ENCODE measurements around the gene TAC4. TPM values are rescaled to one million over a fixed set of nuclear protein-coding genes. Genes with fewer than 3 reads are reported as not detected.

The TAC4 gene
- total RNA-seq, 2 donors from 2014 or later = not detected

- ATAC-seq = no peak
- Mint-ChIP-seq H3K27me3 (peaks cover 16 to 32% of the 10 kb centered on the region in 2 donors), H3K4me3 (no peak overlapping the region), H3K9me3 (no peaks in the 10 kb centered on the region), H3K36me3 (no peaks in the 10 kb centered on the region), H3K27ac (no peak overlapping the region), H3K4me1 (ENCODE audit: low read depth in 2 of 2) (peaks cover 0 to 5% of the 10 kb centered on the region in 2 donors)
- DNase-seq (ENCODE audit: low spot score) = no peak
Measured at GRCh38 chr17:49882434-49882833, 34.6 kb upstream of the TAC4 start.

DNA sequence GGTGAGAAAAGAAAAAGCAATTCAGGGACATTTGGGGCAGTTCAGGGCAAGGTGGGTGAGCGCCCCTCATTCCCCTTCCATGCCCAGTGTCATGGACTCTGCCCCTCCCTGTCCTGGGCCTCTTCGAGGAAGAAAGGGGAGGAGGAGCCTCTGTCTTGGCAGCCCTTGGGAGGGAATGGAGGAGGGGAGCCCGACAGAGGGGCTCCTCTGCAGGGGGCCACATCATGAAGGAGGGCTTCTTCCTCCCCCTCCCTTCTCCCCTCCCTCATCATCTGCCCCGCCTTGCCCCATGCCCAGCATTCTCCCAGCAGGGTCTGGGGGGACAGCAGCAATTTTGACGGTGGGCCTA is 33.2 kb upstream of the TAC4 start:
- ATAC-seq (no peak), DNase-seq (ENCODE audit: low spot score) (no peak)
- Mint-ChIP-seq H3K4me3 (no peak overlapping the region), H3K27ac (no peak overlapping the region), H3K27me3 (peaks cover 15 to 33% of the 10 kb centered on the region in 2 donors), H3K36me3 (no peaks in the 10 kb centered on the region), H3K9me3 (no peaks in the 10 kb centered on the region), H3K4me1 (ENCODE audit: low read depth in 2 of 2) (peaks cover 0 to 5% of the 10 kb centered on the region in 2 donors)

DNA sequence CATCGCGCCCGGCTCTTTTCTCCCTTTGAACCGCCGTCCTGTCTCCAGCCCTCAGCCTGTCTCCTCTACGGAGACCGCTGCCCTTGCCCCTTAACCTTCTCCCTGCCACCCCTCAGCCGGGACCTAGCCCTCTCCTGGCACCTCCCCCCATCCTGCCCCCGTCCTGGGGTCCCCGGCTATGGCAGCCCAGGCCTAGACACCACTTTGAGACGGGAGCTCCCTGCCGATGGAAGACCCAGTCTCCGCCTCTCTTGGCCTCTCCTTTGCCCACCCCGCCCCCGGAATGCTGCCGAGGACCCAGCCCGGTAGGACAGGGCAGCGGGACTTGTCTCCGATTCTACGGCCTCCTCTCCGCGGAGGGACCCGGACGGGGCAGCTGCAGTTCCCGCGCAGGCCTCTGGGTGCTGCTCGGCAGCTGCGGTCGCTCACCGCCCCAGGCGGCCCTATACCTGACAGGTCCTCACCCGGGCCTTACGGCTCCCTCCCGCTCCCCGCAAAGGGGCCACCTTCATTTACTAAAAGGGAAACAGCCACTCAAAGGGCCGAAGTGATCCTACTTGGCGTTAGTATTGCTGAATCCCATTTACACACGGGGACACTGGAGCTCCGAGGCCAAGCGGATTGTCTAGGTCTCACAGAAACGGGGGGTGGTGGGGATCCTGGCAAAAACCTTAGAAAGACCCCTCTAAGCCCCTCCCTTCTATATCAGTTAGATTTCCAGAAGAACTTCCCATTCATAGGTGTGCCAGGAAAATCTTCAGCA is 32.6 kb upstream of the TAC4 start:
- Mint-ChIP-seq H3K36me3 (no peaks in the 10 kb centered on the region), H3K27me3 (peaks cover 15 to 33% of the 10 kb centered on the region in 2 donors), H3K4me1 (ENCODE audit: low read depth in 2 of 2) (peaks cover 0 to 5% of the 10 kb centered on the region in 2 donors), H3K27ac (no peak overlapping the region), H3K4me3 (peak overlapping the region; percentile 32), H3K9me3 (no peaks in the 10 kb centered on the region)
- ATAC-seq = peak; percentile 84 to 89
- DNase-seq (ENCODE audit: low spot score) = peak; percentile 81

DNA sequence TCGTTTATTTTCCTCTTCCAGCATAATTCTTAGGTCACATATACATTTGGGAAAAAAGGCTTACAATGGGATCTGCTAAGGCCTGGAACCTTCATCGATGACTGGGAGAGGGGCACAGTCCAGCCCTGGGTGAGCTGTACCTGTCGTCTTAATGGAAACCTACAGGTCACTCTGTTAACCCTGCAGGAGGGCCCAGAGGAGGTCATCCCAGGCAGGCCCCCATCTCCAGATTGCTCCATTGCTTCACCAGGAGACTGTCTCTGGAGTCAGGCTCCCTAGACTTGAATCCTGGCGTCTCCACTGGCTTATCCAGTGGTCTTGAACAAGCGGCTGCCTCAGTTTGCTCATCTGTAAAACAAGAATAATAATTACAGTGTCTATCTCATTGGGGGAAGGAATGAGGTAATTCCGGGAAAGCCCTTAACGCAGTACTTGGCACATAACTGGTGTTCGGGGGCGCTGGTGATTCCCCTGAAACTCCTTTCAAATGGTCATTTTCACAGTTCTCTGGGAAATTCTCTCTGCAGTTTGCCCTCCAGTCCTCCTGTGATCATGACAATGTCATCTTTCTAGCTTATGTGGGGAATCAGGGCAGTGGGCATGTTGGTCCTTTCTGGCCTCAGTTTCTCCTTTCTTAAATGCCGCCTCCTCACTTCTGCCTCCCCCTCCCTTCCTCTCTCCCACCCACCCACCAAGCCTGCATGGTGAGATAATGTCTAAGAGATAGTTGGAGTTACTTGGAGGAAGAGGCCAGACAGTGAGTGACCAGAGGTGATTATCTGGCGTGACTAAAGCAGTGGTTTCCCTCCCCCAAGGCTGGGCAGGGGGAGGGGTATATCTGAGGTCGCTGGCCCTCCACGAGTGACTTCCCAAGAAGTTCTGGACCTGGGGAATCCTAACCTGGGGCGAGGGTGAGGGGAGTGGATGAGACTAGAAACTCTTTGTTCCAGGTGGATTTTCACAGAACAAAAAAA is 31.3 kb upstream of the TAC4 start:
- no peak for ATAC-seq
- Mint-ChIP-seq H3K4me1 (ENCODE audit: low read depth in 2 of 2) (peaks cover 0 to 5% of the 10 kb centered on the region in 2 donors), H3K36me3 (no peaks in the 10 kb centered on the region), H3K4me3 (no peak overlapping the region), H3K9me3 (no peaks in the 10 kb centered on the region), H3K27me3 (peaks cover 15 to 33% of the 10 kb centered on the region in 2 donors), H3K27ac (no peak overlapping the region)
- DNase-seq (ENCODE audit: low spot score) = no peak

GRCh38 chr17:49875685-49876084 is 27.8 kb upstream of the TAC4 start:
- ATAC-seq (no peak), DNase-seq (ENCODE audit: low spot score) (no peak)
- peaks cover 0 to 4% of the 10 kb centered on the region in 2 donors for H3K4me1 Mint-ChIP-seq (ENCODE audit: low read depth in 2 of 2)
- H3K36me3 Mint-ChIP-seq = no peaks in the 10 kb centered on the region
- no peaks in the 10 kb centered on the region for H3K9me3 Mint-ChIP-seq
- no peak overlapping the region for H3K4me3 Mint-ChIP-seq
- H3K27ac Mint-ChIP-seq = no peak overlapping the region
- H3K27me3 Mint-ChIP-seq = peaks cover 6 to 23% of the 10 kb centered on the region in 2 donors

DNA sequence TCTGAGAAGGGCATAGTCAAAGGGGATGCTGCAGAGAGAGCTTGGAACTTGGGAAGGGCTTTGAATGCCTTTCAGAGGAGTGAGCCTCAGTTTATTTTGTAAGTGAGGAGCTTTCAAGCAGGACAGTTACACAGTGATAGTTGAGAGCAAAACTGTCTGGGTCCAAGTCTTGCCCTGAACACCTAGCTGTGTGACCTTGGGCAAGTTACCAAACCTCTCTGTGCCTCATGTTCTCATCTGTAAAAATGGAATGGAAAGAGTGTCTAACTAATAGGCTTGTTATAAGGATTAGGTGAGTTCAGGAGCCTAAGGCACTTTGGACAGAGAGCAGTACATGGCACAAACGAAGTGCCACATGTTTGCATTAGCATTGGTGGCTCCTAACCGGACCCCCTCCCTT is 27.0 kb upstream of the TAC4 start:
- Mint-ChIP-seq H3K27ac (no peak overlapping the region), H3K27me3 (peaks cover 0 to 18% of the 10 kb centered on the region in 2 donors), H3K36me3 (no peaks in the 10 kb centered on the region), H3K9me3 (no peaks in the 10 kb centered on the region), H3K4me1 (ENCODE audit: low read depth in 2 of 2) (no peaks in the 10 kb centered on the region), H3K4me3 (no peak overlapping the region)
- DNase-seq (ENCODE audit: low spot score) (no peak), ATAC-seq (no peak)

GRCh38 chr17:49873926-49874325 is 26.1 kb upstream of the TAC4 start:
- DNase-seq (ENCODE audit: low spot score) (no peak), ATAC-seq (no peak)
- H3K27me3 Mint-ChIP-seq = peaks cover 0 to 11% of the 10 kb centered on the region in 2 donors
- H3K36me3 Mint-ChIP-seq = no peaks in the 10 kb centered on the region
- no peak overlapping the region for H3K4me3 Mint-ChIP-seq
- no peaks in the 10 kb centered on the region for H3K4me1 Mint-ChIP-seq (ENCODE audit: low read depth in 2 of 2)
- no peaks in the 10 kb centered on the region for H3K9me3 Mint-ChIP-seq
- H3K27ac Mint-ChIP-seq = no peak overlapping the region

- ATAC-seq (no peak), DNase-seq (ENCODE audit: low spot score) (no peak)
- H3K27ac Mint-ChIP-seq = no peak overlapping the region
- H3K36me3 Mint-ChIP-seq = no peaks in the 10 kb centered on the region
- no peaks in the 10 kb centered on the region for H3K9me3 Mint-ChIP-seq
- peaks cover 0 to 12% of the 10 kb centered on the region in 2 donors for H3K27me3 Mint-ChIP-seq
- no peak overlapping the region for H3K4me3 Mint-ChIP-seq
- no peaks in the 10 kb centered on the region for H3K4me1 Mint-ChIP-seq (ENCODE audit: low read depth in 2 of 2)
Measured at GRCh38 chr17:49873466-49873865, 25.6 kb upstream of the TAC4 start.

DNA sequence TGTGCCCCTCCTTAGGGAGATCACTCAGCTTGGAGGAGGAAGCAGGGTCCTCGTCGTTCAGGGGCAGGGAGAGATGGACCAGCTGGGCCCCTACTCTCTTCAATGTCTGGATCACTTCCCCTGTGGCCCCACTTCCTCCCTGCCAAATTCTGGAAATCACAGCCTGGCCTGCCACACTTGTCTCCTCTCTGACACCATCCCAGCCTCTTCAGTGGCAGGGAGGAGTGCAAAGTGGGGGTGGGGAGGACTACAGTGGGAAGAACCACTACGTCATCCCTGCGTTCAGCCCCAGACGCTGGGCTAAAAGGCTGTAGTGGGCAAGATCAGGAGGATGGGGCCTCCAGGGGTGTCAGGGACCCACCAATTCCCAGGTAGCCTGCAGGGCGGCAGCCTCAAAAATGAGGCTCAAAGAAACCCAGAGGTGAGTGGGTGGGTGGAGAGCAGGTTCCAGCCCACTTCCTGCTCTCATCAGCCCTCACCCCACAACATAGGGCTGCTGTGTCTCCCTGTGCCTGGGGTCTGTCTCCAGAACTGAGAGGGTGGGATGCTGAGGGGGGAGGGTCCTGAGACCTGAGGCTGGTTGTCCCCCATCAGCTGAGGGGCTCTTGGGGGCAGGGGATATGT is 25.0 kb upstream of the TAC4 start:
- ATAC-seq (no peak), DNase-seq (ENCODE audit: low spot score) (no peak)
- H3K27me3 Mint-ChIP-seq = peaks cover 0 to 10% of the 10 kb centered on the region in 2 donors

DNA sequence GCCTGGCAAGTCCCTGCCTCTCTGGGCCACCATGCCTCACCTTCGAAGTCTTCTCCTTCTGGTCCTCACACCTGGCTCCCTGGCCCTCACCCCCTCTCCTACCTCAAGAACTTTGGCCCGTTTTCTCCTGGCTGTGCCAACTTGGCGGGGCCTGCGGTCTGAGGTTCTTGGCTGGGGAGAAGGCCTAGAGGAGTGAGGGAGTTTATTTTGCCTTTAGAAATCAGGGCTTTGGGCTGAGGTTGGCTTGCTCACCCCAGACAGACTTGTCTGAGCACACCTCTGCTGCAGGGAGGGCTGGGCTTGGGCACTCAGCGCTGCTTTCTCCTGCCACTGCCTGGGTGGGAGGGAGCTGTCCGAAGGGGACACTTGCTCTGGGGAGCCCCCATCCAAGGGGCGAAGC is 23.3 kb upstream of the TAC4 start:
- H3K4me3 Mint-ChIP-seq = no peak overlapping the region
- DNase-seq (ENCODE audit: low spot score) (no peak), ATAC-seq (no peak)
- no peak overlapping the region for H3K27ac Mint-ChIP-seq
- no peaks in the 10 kb centered on the region for H3K36me3 Mint-ChIP-seq
- H3K27me3 Mint-ChIP-seq = peaks cover 0 to 6% of the 10 kb centered on the region in 2 donors
- no peaks in the 10 kb centered on the region for H3K9me3 Mint-ChIP-seq
- H3K4me1 Mint-ChIP-seq (ENCODE audit: low read depth in 2 of 2) = no peaks in the 10 kb centered on the region

More for the DNA sequence above, 25.0 kb upstream of the TAC4 start:
- no peaks in the 10 kb centered on the region for H3K4me1 Mint-ChIP-seq (ENCODE audit: low read depth in 2 of 2)
- no peaks in the 10 kb centered on the region for H3K9me3 Mint-ChIP-seq
- H3K27ac Mint-ChIP-seq = no peak overlapping the region
- H3K36me3 Mint-ChIP-seq = no peaks in the 10 kb centered on the region
- H3K4me3 Mint-ChIP-seq = no peak overlapping the region

DNA sequence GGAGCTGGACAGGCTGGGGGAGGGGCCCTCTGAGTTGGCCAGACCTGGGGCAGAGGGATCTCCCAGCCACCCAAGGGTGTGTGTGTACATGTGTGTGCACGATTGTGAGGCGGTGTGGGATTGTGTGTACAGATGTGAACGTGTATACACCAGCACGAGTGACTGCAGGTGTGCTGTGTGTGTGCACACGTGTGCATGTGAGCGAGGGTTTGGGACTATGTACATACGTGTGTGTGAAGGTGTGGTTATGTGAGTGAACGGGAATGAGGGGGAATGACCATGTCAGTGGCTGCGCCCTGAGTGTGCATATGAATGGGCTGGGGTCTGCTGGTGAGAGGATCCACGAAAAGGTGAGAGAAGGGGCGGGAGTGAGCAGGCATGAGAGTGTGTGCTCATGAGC is 22.4 kb upstream of the TAC4 start:
- Mint-ChIP-seq H3K27ac (no peak overlapping the region), H3K4me3 (no peak overlapping the region), H3K4me1 (ENCODE audit: low read depth in 2 of 2) (no peaks in the 10 kb centered on the region), H3K36me3 (no peaks in the 10 kb centered on the region), H3K9me3 (no peaks in the 10 kb centered on the region), H3K27me3 (peaks cover 0 to 6% of the 10 kb centered on the region in 2 donors)
- DNase-seq (ENCODE audit: low spot score) (no peak), ATAC-seq (peak in 1 of 2 donors; percentile 15)

DNA sequence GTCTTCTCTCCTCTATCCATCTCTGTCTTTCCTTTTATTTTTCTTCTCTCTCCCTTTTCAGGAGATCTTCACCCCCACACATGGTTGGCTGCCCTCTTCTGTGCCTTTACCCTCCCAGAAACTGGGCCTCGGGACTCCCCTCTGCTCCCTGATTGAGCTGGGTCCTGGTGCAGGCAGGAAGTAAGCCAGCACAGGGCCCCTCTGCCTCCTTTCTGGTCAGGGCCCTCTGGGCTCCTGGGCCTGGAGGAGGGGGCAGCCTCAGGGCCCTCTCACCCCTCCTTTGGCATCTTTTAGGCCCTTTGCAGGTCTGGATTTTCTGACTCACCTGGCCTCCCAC is 21.1 kb upstream of the TAC4 start:
- H3K36me3 Mint-ChIP-seq = no peaks in the 10 kb centered on the region
- no peaks in the 10 kb centered on the region for H3K9me3 Mint-ChIP-seq
- H3K4me3 Mint-ChIP-seq = no peak overlapping the region
- DNase-seq (ENCODE audit: low spot score) = no peak
- no peak for ATAC-seq
- peaks cover 0 to 4% of the 10 kb centered on the region in 2 donors for H3K27me3 Mint-ChIP-seq
- H3K27ac Mint-ChIP-seq = no peak overlapping the region
- no peaks in the 10 kb centered on the region for H3K4me1 Mint-ChIP-seq (ENCODE audit: low read depth in 2 of 2)

DNA sequence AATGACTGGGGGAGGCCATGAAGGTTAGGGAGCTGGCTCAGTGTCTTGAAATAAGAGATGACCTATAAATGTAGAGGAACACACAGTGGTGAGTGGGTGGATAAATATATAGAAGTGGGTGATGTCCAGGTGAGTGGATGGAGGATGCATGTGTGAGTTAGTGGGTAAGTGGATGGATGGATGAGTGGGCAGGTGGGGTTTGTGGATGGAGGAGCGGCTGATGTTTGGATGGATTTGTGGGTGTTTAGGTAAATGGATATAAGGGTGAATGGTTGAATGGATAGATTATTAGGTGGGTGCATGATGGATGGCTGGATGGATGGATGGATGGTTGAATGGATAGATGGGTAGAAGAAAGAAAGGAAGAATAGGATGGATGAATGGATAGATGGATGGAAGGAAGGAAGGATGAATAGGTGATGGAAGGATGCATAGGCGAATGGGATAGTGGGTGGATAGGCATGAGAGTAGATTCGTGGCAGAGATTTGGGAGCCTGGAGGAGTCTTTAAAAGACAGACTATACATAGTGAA is 19.1 kb upstream of the TAC4 start:
- ATAC-seq (no peak), DNase-seq (ENCODE audit: low spot score) (no peak)
- H3K4me1 Mint-ChIP-seq (ENCODE audit: low read depth in 2 of 2) = no peaks in the 10 kb centered on the region

More for the DNA sequence above, 19.1 kb upstream of the TAC4 start:
- no peak overlapping the region for H3K4me3 Mint-ChIP-seq
- H3K27ac Mint-ChIP-seq = no peak overlapping the region
- H3K36me3 Mint-ChIP-seq = no peaks in the 10 kb centered on the region
- H3K27me3 Mint-ChIP-seq = peaks cover 0 to 8% of the 10 kb centered on the region in 2 donors
- no peaks in the 10 kb centered on the region for H3K9me3 Mint-ChIP-seq

Data from natural killer cell treated with Interleukin-12 subunit alpha and Interleukin-12 subunit beta and Interleukin-15 and Interleukin-18, amount 100 ng/mL, for 72 hours (primary cell).